Esophagus mucosa (tissue), 1 donor: ENCODE measurements around the gene OR7G1. TPM values are rescaled to one million over a fixed set of nuclear protein-coding genes. Genes with fewer than 3 reads are reported as not detected.
"Not testable (repeated sequence)": the region's sequence is repeated elsewhere in the genome, so short reads cannot be mapped to it uniquely, and the experiment has no call there.

ENCODE experiments used
- ATAC-seq: fragments of 200-7000 bp; cut with Tn5 transposase; one replicate; pipeline ENCODE4 v1.9.1; 2020
- total RNA-seq: library from RNA; stranded (reverse); gene quantifications from one replicate; pipeline ENCODE4 v1.2.4, GENCODE V29; 2023
- donor health status: DM: yes; HTN: yes; CAD: no.

Gene OR7G1
- total RNA-seq, 1 donor from 2014 or later: not detected

DNA sequence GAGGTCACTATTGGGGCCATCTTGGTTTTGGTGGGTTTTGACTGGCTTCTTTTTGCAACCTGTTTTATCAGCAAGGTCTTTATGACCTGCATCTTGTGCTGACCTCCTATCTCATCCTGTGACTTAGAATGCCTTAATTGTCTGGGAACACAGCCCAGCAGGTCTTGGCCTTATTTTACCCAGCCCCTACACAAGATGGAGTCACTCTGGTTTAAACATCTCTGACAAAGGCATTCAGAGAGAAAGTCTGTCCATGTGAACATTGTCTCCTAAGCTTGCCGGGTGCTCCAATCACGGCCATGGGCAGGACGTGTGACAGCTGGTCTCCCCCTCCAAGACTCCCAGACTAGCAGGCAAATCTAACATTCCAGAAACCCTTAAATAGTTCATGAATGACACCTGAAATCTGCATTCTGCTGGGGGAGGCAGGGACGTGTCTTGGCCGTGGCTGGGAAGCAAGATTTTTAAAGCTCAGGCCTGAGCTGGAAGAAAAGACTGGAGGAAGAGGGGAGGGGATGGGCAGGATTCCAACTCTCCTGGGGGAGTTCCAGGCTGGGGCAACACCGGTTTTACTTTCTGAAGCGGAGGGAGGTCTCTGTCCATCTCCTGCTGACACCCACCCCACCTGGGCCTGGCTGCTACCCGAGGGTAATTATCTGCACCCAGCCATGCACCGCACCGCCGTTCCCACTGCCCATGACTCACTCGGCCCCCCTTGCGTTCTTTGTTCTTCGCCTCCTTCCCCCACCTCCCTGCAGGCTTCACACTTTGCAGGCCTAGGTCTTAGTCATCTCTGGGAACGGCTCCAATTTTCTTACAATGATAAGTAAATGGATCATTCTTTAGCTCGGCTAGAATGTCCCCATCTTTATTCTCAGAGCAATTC lies 40.3 kb downstream of the OR7G1 start:
- peak; percentile 96 for ATAC-seq

DNA sequence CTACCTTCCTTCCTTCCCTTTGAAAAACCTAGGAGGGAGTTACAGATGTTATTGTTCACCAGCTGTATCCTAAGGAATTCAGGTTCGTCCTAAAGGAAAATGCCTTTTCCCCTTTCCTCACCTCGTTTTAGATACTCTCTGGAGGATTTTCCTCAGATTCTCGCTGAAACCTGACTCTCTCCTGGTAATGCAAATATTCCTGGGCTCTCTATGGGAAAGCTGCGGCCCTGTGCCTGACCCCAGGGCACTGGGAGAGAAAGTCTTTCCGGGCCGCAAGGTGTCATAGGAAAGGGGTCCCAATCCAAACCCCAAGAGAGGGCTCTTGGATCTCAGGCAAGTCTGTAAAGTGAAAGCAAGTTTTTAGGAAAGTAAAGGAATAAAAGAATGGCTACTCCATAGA lies 41.8 kb downstream of the OR7G1 start:
- ATAC-seq: no peak

DNA sequence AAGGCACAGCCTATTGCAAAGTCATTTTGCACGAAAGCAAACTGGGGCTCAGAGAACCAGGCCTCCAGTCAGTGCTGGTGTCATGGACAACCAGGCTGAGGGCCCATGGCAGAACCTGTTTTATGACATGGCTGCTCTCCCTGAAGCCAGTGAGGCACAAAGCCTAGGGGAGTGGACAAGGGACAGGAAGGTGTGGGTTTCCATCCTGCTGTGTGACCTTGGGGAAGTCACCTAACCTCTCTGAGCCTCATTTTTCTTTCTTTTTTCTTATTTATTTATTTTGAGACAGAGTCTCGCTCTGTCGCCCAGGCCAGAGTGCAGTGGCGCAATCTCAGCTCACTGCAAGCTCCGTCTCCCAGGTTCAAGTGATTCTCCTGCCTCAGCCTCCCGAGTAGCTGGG lies 43.8 kb downstream of the OR7G1 start:
- ATAC-seq: not testable (repeated sequence)

DNA sequence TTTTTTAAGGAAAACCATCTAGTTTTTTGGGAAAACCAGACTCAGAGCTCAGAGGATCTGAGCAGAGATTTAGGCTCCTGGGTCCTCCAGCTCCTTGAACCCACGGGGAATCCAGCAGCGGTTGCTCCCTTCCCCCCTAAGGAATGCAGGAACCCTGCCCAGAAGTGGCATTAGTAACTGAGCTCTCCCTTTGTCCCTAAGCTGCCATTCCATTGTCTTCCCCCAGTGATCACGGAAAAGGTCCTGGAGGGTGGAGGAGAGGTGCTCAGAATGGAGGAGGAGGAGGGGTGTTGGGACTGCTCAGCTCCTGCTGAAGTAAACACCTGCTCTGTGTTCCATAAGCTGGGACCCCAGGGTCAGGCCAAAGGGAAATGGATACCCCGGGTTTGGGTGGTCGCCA lies 45.5 kb downstream of the OR7G1 start:
- ATAC-seq: peak; percentile 31

DNA sequence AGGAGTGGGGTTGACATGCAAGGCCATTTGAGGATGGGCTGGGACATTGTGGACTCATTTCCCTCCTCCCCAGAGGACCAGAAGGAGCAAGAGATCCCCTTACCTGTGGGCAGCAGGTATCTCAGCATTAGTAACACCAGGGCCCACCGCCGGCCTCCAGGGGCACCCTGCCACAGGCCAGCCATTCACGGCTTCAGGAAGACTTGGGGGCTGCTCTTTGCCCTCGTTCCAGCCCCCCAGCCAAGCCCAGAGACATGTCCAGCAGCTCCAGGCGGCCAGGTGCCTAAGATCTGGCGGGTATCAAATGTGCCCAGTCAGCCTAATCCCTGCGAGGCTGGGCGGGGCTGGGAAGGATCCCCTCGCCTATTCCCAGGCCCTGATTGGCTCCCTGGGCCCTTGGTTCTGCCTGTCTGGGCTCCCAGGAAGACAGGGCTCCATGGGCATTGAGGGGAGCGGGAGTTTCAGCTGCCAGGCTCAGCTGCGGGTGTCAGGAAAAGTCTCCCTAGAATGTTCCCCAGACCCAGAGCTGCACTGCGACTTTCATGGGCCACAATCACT lies 50.0 kb downstream of the OR7G1 start:
- ATAC-seq: no peak

Other genes with a start within 250 kb of the OR7G1 start
- gene MUC16, start 105.4 kb downstream of the OR7G1 start, total RNA-seq: 0.56 TPM
- gene OR1M1, start 28.7 kb downstream of the OR7G1 start, total RNA-seq: not detected
- gene OR7G2, start 8.3 kb downstream of the OR7G1 start, total RNA-seq: not detected
- gene OR7G3, start 11.2 kb upstream of the OR7G1 start, total RNA-seq: not detected
- 15.1 TPM for gene ZNF317, start 24.6 kb upstream of the OR7G1 start, total RNA-seq
- not detected for gene OR7D2, start 63.2 kb upstream of the OR7G1 start, total RNA-seq
- gene OR7D4, start 103.8 kb upstream of the OR7G1 start, total RNA-seq: not detected
- gene OR7E24, start 135.2 kb upstream of the OR7G1 start, total RNA-seq: not detected
- gene ZNF699, start 194.1 kb upstream of the OR7G1 start, total RNA-seq: 3.5 TPM
- gene ZNF559, start 208.4 kb upstream of the OR7G1 start, total RNA-seq: 2.9 TPM
- gene ZNF177, start 247.2 kb upstream of the OR7G1 start, total RNA-seq: 0.20 TPM